Dedifferentiated amniotic fluid mesenchymal stem cell (primary cell): Measurements from ENCODE around the gene ZNF780B.

Experiments used
- DNase-seq: peaks from one replicate; pipeline ENCODE4 v3.0.0-alpha.2; 2016; ENCODE audit errors: extremely low spot score

Gene ZNF780B

DNA sequence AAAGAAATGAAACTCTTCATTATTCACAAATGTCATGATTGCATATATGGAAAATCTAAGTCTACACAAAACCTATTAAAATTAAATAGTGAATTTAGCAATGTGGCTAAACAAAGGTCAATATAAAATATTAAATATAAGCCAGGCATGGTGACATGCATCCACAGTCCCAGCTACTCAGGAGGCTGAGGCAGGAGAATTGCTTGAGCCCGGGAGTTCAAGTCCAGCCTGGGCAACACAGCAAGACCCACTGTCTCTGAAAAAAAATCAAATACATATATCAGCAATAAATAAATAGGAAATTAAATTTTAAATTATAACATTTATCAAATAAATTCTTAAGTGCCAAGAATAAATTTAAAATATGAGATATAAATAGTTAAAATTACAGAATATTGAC lies 73.1 kb downstream of the ZNF780B start:
- no peak for DNase-seq
